ENCODE data around the gene ING1.

- TF ChIP-seq CTCF (IDR thresholded peaks at IDR 0.05): no peak
- no peak for TF ChIP-seq POLR2AphosphoS5 (IDR thresholded peaks at IDR 0.05)
- TF ChIP-seq EP300 (IDR thresholded peaks at IDR 0.05): no peak
- no peak for TF ChIP-seq POLR2A (IDR thresholded peaks at IDR 0.05)
Measured at GRCh38 chr13:110748271-110748670, 34.8 kb downstream of the ING1 start.

Measured in upper lobe of left lung (tissue), 4 donors.